Measurements from ENCODE around the gene STK32C. TPM values are rescaled to one million over a fixed set of nuclear protein-coding genes. Genes with fewer than 3 reads are reported as not detected.

STK32C gene
- total RNA-seq, 1 experiment from 2014 or later, result 20.7 TPM

DNA sequence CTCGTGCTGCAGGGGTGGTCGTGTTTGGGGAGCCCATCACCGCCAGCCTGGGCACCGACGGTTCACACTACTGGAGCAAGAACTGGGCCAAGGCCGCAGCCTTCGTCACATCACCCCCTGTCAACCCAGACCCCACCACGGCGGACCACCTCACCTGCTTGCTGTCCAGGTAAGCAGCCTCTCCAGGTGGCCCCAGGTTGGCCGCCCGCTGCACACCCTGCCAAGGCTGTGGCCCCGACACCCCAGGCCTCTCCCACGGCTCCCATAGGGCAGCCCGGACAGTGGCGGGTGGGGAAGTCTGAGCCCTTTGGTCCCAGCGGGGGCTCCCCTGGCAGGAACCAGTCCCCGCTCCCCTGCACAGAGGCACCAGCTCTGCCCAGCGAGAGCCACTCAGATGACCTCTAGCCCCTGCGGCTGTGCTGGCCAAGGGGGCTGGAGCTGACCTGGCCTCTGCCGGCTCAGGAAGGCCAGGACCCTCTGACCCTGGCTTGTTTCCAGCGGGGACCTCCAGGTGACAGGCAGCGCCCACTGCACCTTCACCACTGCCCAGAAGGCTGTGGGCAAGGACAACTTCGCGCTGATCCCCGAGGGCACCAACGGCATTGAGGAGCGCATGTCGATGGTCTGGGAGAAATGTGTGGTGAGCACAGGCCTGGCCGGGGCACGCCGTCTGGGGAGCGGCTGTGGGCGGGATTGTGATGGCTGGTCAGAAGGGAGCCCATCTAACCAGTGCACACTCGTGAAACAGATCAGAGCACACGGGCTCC lies 107.2 kb downstream of the STK32C start:
- no peak for DNase-seq (ENCODE audit: unreplicated experiment)
- intact Hi-C loops (cut with micrococcal nuclease), result no loop called here
- H3K27me3 Mint-ChIP-seq (ENCODE audit: insufficient read depth, unreplicated experiment), result no peaks in the 10 kb centered on the region
- H3K9me3 Mint-ChIP-seq (ENCODE audit: unreplicated experiment), result no peaks in the 10 kb centered on the region
- TF ChIP-seq, protein P1, sequence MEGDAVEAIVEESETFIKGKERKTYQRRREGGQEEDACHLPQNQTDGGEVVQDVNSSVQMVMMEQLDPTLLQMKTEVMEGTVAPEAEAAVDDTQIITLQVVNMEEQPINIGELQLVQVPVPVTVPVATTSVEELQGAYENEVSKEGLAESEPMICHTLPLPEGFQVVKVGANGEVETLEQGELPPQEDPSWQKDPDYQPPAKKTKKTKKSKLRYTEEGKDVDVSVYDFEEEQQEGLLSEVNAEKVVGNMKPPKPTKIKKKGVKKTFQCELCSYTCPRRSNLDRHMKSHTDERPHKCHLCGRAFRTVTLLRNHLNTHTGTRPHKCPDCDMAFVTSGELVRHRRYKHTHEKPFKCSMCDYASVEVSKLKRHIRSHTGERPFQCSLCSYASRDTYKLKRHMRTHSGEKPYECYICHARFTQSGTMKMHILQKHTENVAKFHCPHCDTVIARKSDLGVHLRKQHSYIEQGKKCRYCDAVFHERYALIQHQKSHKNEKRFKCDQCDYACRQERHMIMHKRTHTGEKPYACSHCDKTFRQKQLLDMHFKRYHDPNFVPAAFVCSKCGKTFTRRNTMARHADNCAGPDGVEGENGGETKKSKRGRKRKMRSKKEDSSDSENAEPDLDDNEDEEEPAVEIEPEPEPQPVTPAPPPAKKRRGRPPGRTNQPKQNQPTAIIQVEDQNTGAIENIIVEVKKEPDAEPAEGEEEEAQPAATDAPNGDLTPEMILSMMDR (IDR thresholded peaks at IDR 0.05; ENCODE audit: unreplicated experiment), result no peak
- ChIA-PET POLR2A (no interaction called here), CTCF (no interaction called here)
- no peaks in the 10 kb centered on the region for H3K4me1 Mint-ChIP-seq (ENCODE audit: insufficient read depth, unreplicated experiment)
- no peak overlapping the region for H3K27ac Mint-ChIP-seq (ENCODE audit: low read depth, unreplicated experiment)
- no peaks in the 10 kb centered on the region for H3K36me3 Mint-ChIP-seq (ENCODE audit: insufficient read depth, unreplicated experiment)
- BruUV-seq (replicated peaks), result no TSS peak
- no peak overlapping the region for H3K4me3 Mint-ChIP-seq (ENCODE audit: unreplicated experiment)

DNA sequence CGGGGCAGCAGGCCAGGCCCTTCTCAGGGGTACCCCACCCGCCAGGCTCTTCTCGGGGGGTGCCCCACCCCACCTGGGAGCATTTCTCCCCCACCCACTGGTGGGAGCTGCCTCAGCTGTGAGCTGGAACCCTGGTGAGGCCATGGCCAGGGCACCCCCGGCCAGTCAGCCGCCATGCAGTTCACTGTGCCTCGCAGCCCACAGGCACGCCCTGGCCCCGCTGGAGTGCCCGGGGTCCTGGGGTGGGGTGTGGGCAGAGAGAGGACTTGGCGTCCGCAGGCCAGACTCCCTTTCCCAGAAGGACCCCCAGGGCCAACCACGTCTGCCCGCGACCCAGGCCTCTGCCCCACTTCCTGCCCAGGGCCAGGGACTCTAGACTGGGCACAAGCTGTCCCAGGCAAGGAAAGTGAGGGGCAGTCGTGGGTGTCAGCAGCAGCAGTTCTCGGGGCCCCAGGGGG lies 107.9 kb downstream of the STK32C start:
- no peaks in the 10 kb centered on the region for H3K9me3 Mint-ChIP-seq (ENCODE audit: unreplicated experiment)
- CTCF ChIA-PET, result interaction anchor here (0.6 kb wide), 1 partner anchor 210 kb away, joined by 3 read pairs; no protein-coding TSS in a partner anchor
- H3K36me3 Mint-ChIP-seq (ENCODE audit: insufficient read depth, unreplicated experiment), result no peaks in the 10 kb centered on the region
- no peaks in the 10 kb centered on the region for H3K27me3 Mint-ChIP-seq (ENCODE audit: insufficient read depth, unreplicated experiment)
- no peak for DNase-seq (ENCODE audit: unreplicated experiment)
- no peak overlapping the region for H3K4me3 Mint-ChIP-seq (ENCODE audit: unreplicated experiment)
- no peaks in the 10 kb centered on the region for H3K4me1 Mint-ChIP-seq (ENCODE audit: insufficient read depth, unreplicated experiment)
- TF ChIP-seq, protein P1 (IDR thresholded peaks at IDR 0.05; ENCODE audit: unreplicated experiment), result no peak
- no peak overlapping the region for H3K27ac Mint-ChIP-seq (ENCODE audit: low read depth, unreplicated experiment)
- intact Hi-C loops (cut with micrococcal nuclease), result no loop called here
- POLR2A ChIA-PET, result no interaction called here
- BruUV-seq (replicated peaks), result no TSS peak

DNA sequence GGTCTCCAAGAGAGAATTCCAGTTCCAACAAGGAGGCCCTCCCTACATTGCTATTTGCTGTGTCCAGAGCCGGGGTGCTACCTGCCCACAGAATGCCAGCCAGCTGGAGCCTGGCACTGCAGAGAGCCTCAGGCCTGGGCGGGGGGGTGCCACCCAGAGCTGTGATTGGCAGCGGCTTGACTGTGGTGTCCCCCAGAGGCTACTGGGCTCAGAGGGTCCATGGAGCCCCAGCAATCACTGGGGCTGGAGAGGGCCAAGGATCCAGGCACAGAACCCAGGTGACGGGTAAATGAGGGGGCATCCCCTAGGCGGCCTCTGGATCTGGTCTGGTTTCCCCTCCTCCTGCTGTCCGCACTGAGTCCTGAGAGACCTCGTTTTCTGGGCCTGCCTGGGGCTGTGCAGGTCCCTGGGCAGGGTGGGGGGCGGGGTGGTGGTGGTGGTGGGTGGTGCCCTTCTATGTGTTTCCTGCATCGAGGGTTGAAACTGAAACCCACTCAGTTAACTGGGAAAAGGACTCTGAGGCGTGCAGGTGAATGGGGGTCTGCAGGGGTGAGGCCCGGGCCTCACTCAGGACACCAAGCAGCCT lies 108.4 kb downstream of the STK32C start:
- no TSS peak for BruUV-seq (replicated peaks)
- no peaks in the 10 kb centered on the region for H3K36me3 Mint-ChIP-seq (ENCODE audit: insufficient read depth, unreplicated experiment)
- no peak overlapping the region for H3K4me3 Mint-ChIP-seq (ENCODE audit: unreplicated experiment)
- H3K27ac Mint-ChIP-seq (ENCODE audit: low read depth, unreplicated experiment), result no peak overlapping the region
- no peaks in the 10 kb centered on the region for H3K9me3 Mint-ChIP-seq (ENCODE audit: unreplicated experiment)
- no peaks in the 10 kb centered on the region for H3K4me1 Mint-ChIP-seq (ENCODE audit: insufficient read depth, unreplicated experiment)
- intact Hi-C loops (cut with micrococcal nuclease), result no loop called here
- POLR2A ChIA-PET, result no interaction called here
- CTCF ChIA-PET, result interaction anchor here (0.6 kb wide), 1 partner anchor 211 kb away, joined by 3 read pairs; no protein-coding TSS in a partner anchor
- no peaks in the 10 kb centered on the region for H3K27me3 Mint-ChIP-seq (ENCODE audit: insufficient read depth, unreplicated experiment)
- TF ChIP-seq, protein P1 (IDR thresholded peaks at IDR 0.05; ENCODE audit: unreplicated experiment), result no peak
- no peak for DNase-seq (ENCODE audit: unreplicated experiment)

DNA sequence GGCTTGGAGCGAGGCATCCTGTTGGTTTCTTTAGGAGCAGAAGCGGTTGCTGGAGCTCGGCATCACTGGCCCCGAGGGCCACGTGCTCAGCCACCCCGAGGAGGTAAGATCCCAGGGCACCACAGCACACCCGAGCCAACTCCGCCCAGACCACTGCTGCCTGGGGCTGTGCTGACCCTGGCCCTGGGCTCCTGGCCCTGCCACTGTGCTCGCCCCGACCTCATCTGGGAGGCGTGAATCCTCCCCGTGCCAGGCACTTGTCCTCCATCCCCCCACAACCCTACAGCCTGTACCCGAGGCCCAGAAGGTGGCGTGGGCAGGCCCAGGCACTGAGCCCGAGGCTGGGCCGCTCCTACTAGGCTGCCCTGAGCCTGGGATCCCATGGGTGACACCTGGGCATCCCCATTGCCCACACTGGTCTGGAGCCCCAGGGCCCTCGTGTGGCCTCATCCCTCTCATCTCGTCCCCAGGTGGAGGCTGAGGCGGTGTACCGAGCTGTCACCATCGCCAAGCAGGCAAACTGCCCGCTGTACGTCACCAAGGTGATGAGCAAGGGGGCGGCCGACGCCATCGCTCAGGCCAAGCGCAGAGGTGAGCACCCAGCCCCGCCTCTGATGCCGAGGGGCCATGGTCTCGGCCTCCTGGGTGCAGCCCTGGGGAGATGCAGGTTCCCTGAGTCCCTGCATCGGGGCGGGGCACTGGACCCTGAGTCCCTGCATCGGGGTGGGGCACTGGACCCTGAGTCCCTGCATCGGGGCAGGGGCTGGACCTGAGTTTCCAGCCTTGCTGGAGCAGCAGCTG lies 109.2 kb downstream of the STK32C start:
- Mint-ChIP-seq H3K4me3 (ENCODE audit: unreplicated experiment) (no peak overlapping the region), H3K9me3 (ENCODE audit: unreplicated experiment) (no peaks in the 10 kb centered on the region), H3K4me1 (ENCODE audit: insufficient read depth, unreplicated experiment) (no peaks in the 10 kb centered on the region), H3K36me3 (ENCODE audit: insufficient read depth, unreplicated experiment) (no peaks in the 10 kb centered on the region), H3K27ac (ENCODE audit: low read depth, unreplicated experiment) (no peak overlapping the region), H3K27me3 (ENCODE audit: insufficient read depth, unreplicated experiment) (no peaks in the 10 kb centered on the region)
- TF ChIP-seq, protein P1 (IDR thresholded peaks at IDR 0.05; ENCODE audit: unreplicated experiment), result no peak
- CTCF ChIA-PET, result interaction anchor here (0.6 kb wide), 1 partner anchor 10 kb away, joined by 3 read pairs; no protein-coding TSS in a partner anchor
- BruUV-seq (replicated peaks), result no TSS peak
- POLR2A ChIA-PET, result no interaction called here
- intact Hi-C loops (cut with micrococcal nuclease), result no loop called here
- DNase-seq (ENCODE audit: unreplicated experiment), result no peak
